Measurements from ENCODE around the gene GALNT3.

- TF ChIP-seq EZH2phosphoT487 (conservative IDR thresholded peaks at IDR 0.05; ENCODE audit: low read length) (no peak), CTCF (IDR thresholded peaks at IDR 0.05; ENCODE audit: insufficient read depth, low read length, poor library complexity, severe bottlenecking) (no peak)
Observed at GRCh38 chr2:165818920-165819319, 24.9 kb upstream of the GALNT3 start.
